HepG2 (cell line): ENCODE measurements around the gene AFF2. TPM values are rescaled to one million over a fixed set of nuclear protein-coding genes. Genes with fewer than 3 reads are reported as not detected.

Experiments used
- ATAC-seq: fragments of 200-7000 bp; cut with Tn5 transposase; 3 replicates; pipeline ENCODE4 v1.9.1; 2020; ENCODE audit warnings: mild to moderate bottlenecking, moderate library complexity
- BruUV-seq: library from RNA; stranded (reverse); fragments of 400-500 nt; replicated peaks from 2 replicates; lab custom pipeline; 2021; lab: Mats Ljungman, UMichigan
- CTCF ChIA-PET: fragments of 300-600 bp; formaldehyde crosslinking; extraction: SDS; loops from one replicate; lab custom pipeline; 2021; ENCODE audit warnings: low total read pairs, inconsistent platforms, low intra/inter-chr PET ratio; lab: Yijun Ruan, JAX
- POLR2A ChIA-PET: fragments of 350-600 bp; sonication (Branson Sonifier 250); formaldehyde crosslinking; loops from one replicate; lab custom pipeline; 2020; ENCODE audit warnings: antibody characterized with exemption, inconsistent platforms; lab: Yijun Ruan, JAX
- DNase-seq: peaks from one replicate; pipeline ENCODE4 v3.0.0-alpha.2; 2015; ENCODE audit warnings: low spot score
- FAIRE-seq: peaks from 3 replicates; lab custom pipeline; 2011; peaks lifted over from hg19 to GRCh38; lab: Jason Lieb, UNC
- H2AFZ ChIP-seq: one replicate; pipeline ENCODE4 v1.6.1; 2011; ENCODE audit warnings: low read length, inconsistent platforms
- H3K27ac ChIP-seq: fragments of 300-600 bp; 3 replicates; pipeline ENCODE4 v1.8.0; 2011; ENCODE audit warnings: mixed run types, mild to moderate bottlenecking, mixed read lengths, low read length, inconsistent platforms; ENCODE audit not compliant: insufficient read depth; ENCODE audit errors: extremely low read length
- H3K27me3 ChIP-seq, 2 experiments: fragments of 200-600 bp in 1 of 2; 2 replicates in 1 of 2; 3 replicates in 1 of 2; pipeline versions ENCODE4 v1.6.0 to v1.8.0; 2011; ENCODE audit warnings: low read length in 2 of 2, mild to moderate bottlenecking in 2 of 2, moderate library complexity in 2 of 2, inconsistent platforms in 1 of 2; ENCODE audit not compliant: insufficient read depth in 2 of 2, control insufficient read depth in 1 of 2
- H3K36me3 ChIP-seq, 2 experiments: fragments of 200-600 bp in 1 of 2; replicated peaks in 1 of 2; 2 replicates in 1 of 2; 3 replicates in 1 of 2; pipeline versions ENCODE4 v1.5.1 to v1.8.0; 2011; ENCODE audit warnings: low read length in 2 of 2, inconsistent platforms in 1 of 2; ENCODE audit not compliant: insufficient read depth in 2 of 2, control insufficient read depth in 1 of 2
- H3K4me1 ChIP-seq: 2 replicates; pipeline ENCODE4 v1.5.1; 2012; ENCODE audit warnings: low read length, inconsistent platforms; ENCODE audit not compliant: insufficient read depth
- H3K4me2 ChIP-seq: 2 replicates; pipeline ENCODE4 v1.6.0; 2011; ENCODE audit warnings: low read depth, low read length, inconsistent platforms
- H3K4me3 ChIP-seq, 3 experiments: fragments of 200-600 bp in 1 of 3; sonication (generic), shearing (Covaris generic) in 1 of 3; replicated peaks in 1 of 3; 2 replicates each; pipeline ENCODE4 v1.5.1; 2011 to 2016; ENCODE audit warnings: low read length in 3 of 3, inconsistent platforms in 2 of 3, low read depth in 2 of 3, mild to moderate bottlenecking in 2 of 3, control low read depth in 1 of 3, mixed read lengths in 1 of 3; ENCODE audit not compliant: insufficient read depth in 1 of 3
- H3K79me2 ChIP-seq: one replicate; pipeline ENCODE4 v1.6.1; 2011; ENCODE audit warnings: low read length, inconsistent platforms; ENCODE audit not compliant: insufficient read depth
- H3K9ac ChIP-seq: 2 replicates; pipeline ENCODE4 v1.6.0; 2011; ENCODE audit warnings: mild to moderate bottlenecking, low read depth, low read length, inconsistent platforms; ENCODE audit not compliant: insufficient read depth
- H3K9me3 ChIP-seq: 2 replicates; pipeline ENCODE4 v1.5.1; 2012; ENCODE audit warnings: mild to moderate bottlenecking, low read length
- H4K20me1 ChIP-seq: 2 replicates; pipeline ENCODE4 v1.6.0; 2011; ENCODE audit warnings: inconsistent platforms, mild to moderate bottlenecking, low read length, moderate library complexity; ENCODE audit not compliant: insufficient read depth
- FOXC1 ChIP-seq: sonication (generic); formaldehyde crosslinking; IDR thresholded peaks from 2 replicates; pipeline ENCODE4 v1.8.0; 2022; ENCODE audit warnings: mild to moderate bottlenecking, missing genetic modification reagents, borderline replicate concordance
- MLLT10 ChIP-seq: sonication (generic); formaldehyde crosslinking; IDR thresholded peaks from 2 replicates; pipeline ENCODE4 v1.4.0; 2020; ENCODE audit warnings: missing genetic modification reagents
- MXI1 ChIP-seq: IDR thresholded peaks from 3 replicates; pipeline ENCODE4 v1.6.1; 2012; ENCODE audit warnings: low read depth, low read length, inconsistent platforms, borderline replicate concordance
- NFKBIZ ChIP-seq: IDR thresholded peaks from 2 replicates; pipeline ENCODE4 v1.6.1; 2018; ENCODE audit warnings: missing genetic modification reagents, missing compliant biosample characterization
- PAF1 ChIP-seq: IDR thresholded peaks from 2 replicates; pipeline ENCODE4 v1.6.1; 2016; ENCODE audit warnings: missing genetic modification reagents, missing compliant biosample characterization
- ZEB1 ChIP-seq: IDR thresholded peaks from 2 replicates; pipeline ENCODE4 v1.6.1; 2012; ENCODE audit warnings: mild to moderate bottlenecking, low read depth, inconsistent platforms; ENCODE audit not compliant: insufficient replicate concordance
- ZFP36L1 ChIP-seq: sonication (generic); formaldehyde crosslinking; IDR thresholded peaks from 2 replicates; pipeline ENCODE4 v1.8.0; 2022; ENCODE audit warnings: mild to moderate bottlenecking, missing genetic modification reagents, moderate library complexity
- ZNF350 ChIP-seq: sonication (generic); formaldehyde crosslinking; IDR thresholded peaks from 2 replicates; pipeline ENCODE4 v1.4.0; 2020; ENCODE audit warnings: mild to moderate bottlenecking, low read depth, missing genetic modification reagents, borderline replicate concordance
- ZNF44 ChIP-seq: sonication (generic); formaldehyde crosslinking; IDR thresholded peaks from 2 replicates; pipeline ENCODE4 v1.5.1; 2020; ENCODE audit warnings: mild to moderate bottlenecking, missing genetic modification reagents
- ZNF879 ChIP-seq: sonication (generic); formaldehyde crosslinking; IDR thresholded peaks from 2 replicates; pipeline ENCODE4 v1.8.1; 2023; ENCODE audit warnings: missing genetic modification reagents
- ZSCAN30 ChIP-seq: sonication (generic); formaldehyde crosslinking; IDR thresholded peaks from 2 replicates; pipeline ENCODE4 v1.5.0; 2020; ENCODE audit warnings: mild to moderate bottlenecking, missing genetic modification reagents
- WGBS: methylation state at CpG from one replicate; pipeline ENCODE4 v1.1.6; 2017; ENCODE audit warnings: low lambda C conversion rate; 5-methylcytosine and 5-hydroxymethylcytosine counted together
- in situ Hi-C: cut with HindIII; loops from 2 replicates; pipeline ENCODE4 v1.10.0; 2017; ENCODE audit warnings: low pct_unique_long_range_greater_than_20kb; ENCODE audit not compliant: extremely low pct_ligation_motif_present
- intact Hi-C: fragments of 100-400 bp; cut with micrococcal nuclease; formaldehyde crosslinking; loops from one replicate; pipeline ENCODE4 v1.10.0; 2022; ENCODE audit not compliant: unreplicated experiment
- polyA plus RNA-seq, 8 experiments: library from polyadenylated mRNA; depleted of rRNA in 3 of 8; stranded (reverse) in 7 of 8; unstranded in 1 of 8; fragments of >200 nt; fragmentation: Illumina TruSeq in 4 of 8; extraction: Trizol in 4 of 8; gene quantifications; 2 replicates each; pipeline versions ENCODE4 v1.2.1 to v1.2.3, GENCODE V29; 2011 to 2016; ENCODE audit warnings: low read depth in 4 of 8, missing spikeins in 1 of 8, mixed read lengths in 1 of 8; ENCODE audit not compliant: insufficient read depth in 1 of 8
- total RNA-seq, 5 experiments: library from RNA; depleted of rRNA; stranded (reverse); fragments of >200 nt; fragmentation: Illumina TruSeq; extraction: Trizol; gene quantifications; 2 replicates each; pipeline ENCODE4 v1.2.3, GENCODE V29; 2016; ENCODE audit warnings: low read depth in 1 of 5
- TF ChIP-seq, protein P1 (sequence below): sonication (generic); formaldehyde crosslinking; IDR thresholded peaks from 2 replicates; pipeline ENCODE4 v1.8.0; 2022; ENCODE audit warnings: mild to moderate bottlenecking, missing genetic modification reagents, moderate library complexity
- TF ChIP-seq, protein P2 (sequence below): sonication (generic); formaldehyde crosslinking; IDR thresholded peaks from 2 replicates; pipeline ENCODE4 v1.5.1; 2020; ENCODE audit warnings: mild to moderate bottlenecking, missing genetic modification reagents, moderate library complexity

Gene AFF2
- total and polyA plus RNA-seq, 2 of the 13 experiments (the other 11 are each of a cell fraction or from before 2014, with no cell fraction given), result not detected

DNA sequence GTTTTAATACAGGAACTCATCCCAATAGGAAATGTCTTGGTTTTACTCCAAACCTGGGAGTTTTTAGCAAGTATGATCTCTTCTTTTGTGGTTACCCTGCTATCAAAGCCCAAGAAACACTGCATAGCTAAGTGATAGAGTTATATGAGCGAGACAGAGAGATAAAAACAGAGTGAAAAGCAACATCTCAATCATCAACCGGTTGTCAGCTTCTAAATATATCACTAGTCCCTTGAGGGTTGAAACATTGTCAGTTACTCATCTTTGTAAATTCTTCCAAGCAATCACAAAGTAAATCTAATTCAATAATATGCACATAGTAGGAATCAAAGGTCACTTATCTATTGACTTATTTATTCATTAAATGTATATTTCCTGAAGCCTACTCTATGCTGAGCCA is 520.7 kb downstream of the AFF2 start:
- no peaks in the 10 kb centered on the region for H3K27me3 ChIP-seq
- H3K27ac ChIP-seq, result no peak overlapping the region
- H3K79me2 ChIP-seq, result no peaks in the 10 kb centered on the region
- in situ Hi-C loops (no loop called here), intact Hi-C loops (no loop called here)
- 10% methylated on average over 2 of the region's 2 CpGs for WGBS
- no peak for DNase-seq
- H4K20me1 ChIP-seq, result no peaks in the 10 kb centered on the region
- H3K9ac ChIP-seq, result no peak overlapping the region
- BruUV-seq, result no TSS peak
- H3K4me1 ChIP-seq, result no peaks in the 10 kb centered on the region
- no peak for FAIRE-seq
- POLR2A ChIA-PET, result no interaction called here
- no peak for TF ChIP-seq ZNF44
- no peak for TF ChIP-seq FOXC1 (CRISPR knock-in tag)
- TF ChIP-seq, protein P1, sequence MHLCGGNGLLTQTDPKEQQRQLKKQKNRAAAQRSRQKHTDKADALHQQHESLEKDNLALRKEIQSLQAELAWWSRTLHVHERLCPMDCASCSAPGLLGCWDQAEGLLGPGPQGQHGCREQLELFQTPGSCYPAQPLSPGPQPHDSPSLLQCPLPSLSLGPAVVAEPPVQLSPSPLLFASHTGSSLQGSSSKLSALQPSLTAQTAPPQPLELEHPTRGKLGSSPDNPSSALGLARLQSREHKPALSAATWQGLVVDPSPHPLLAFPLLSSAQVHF (CRISPR knock-in tag), result no peak
- no peak for TF ChIP-seq ZNF350
- TF ChIP-seq NFKBIZ (CRISPR knock-in tag), result no peak
- no peak for TF ChIP-seq ZNF879 (CRISPR knock-in tag)
- TF ChIP-seq MLLT10 (CRISPR knock-in tag), result no peak
- TF ChIP-seq, all 625 proteins: peak for 0
- no peak for ATAC-seq
- CTCF ChIA-PET, result no interaction called here
- Histone ChIP-seq H3K9me3 (peaks cover 12% of the 10 kb centered on the region; the same call in 1 of the 2 replicates), H3K4me2 (no peak overlapping the region), H3K4me3 (no peak overlapping the region), H3K36me3 (no peaks in the 10 kb centered on the region), H2AFZ (no peak overlapping the region)

DNA sequence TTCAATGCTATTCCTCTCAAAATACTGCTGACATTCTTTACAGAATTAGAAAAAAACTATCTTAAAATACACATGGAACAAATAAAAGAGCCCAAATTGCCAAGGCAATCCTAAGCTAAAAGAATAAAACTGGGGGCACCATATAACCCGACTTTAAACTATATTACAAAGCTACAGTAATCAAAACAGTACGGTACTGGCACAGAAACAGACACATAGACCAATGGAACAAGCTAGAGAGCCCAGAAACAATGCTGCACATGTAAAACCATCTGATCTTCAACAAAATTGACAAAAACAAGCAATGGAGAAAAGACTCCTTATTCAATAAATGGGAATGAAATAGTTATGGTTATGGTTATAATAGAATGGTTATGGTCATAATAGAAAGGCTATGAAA is 522.1 kb downstream of the AFF2 start:
- BruUV-seq, result no TSS peak
- POLR2A ChIA-PET, result no interaction called here
- Histone ChIP-seq H3K27me3 (no peaks in the 10 kb centered on the region), H3K9ac (no peak overlapping the region), H4K20me1 (no peaks in the 10 kb centered on the region), H2AFZ (no peak overlapping the region), H3K36me3 (no peaks in the 10 kb centered on the region), H3K79me2 (no peaks in the 10 kb centered on the region), H3K27ac (no peak overlapping the region), H3K4me2 (no peak overlapping the region), H3K9me3 (peaks cover 12% of the 10 kb centered on the region; the same call in 1 of the 2 replicates), H3K4me1 (no peaks in the 10 kb centered on the region), H3K4me3 (no peak overlapping the region)
- WGBS, result 13% methylated on average over 2 of the region's 2 CpGs
- no peak for ATAC-seq
- intact Hi-C loops, result no loop called here
- in situ Hi-C loops, result no loop called here
- CTCF ChIA-PET, result no interaction called here
- no peak for FAIRE-seq
- no peak for DNase-seq
- TF ChIP-seq, protein P2, sequence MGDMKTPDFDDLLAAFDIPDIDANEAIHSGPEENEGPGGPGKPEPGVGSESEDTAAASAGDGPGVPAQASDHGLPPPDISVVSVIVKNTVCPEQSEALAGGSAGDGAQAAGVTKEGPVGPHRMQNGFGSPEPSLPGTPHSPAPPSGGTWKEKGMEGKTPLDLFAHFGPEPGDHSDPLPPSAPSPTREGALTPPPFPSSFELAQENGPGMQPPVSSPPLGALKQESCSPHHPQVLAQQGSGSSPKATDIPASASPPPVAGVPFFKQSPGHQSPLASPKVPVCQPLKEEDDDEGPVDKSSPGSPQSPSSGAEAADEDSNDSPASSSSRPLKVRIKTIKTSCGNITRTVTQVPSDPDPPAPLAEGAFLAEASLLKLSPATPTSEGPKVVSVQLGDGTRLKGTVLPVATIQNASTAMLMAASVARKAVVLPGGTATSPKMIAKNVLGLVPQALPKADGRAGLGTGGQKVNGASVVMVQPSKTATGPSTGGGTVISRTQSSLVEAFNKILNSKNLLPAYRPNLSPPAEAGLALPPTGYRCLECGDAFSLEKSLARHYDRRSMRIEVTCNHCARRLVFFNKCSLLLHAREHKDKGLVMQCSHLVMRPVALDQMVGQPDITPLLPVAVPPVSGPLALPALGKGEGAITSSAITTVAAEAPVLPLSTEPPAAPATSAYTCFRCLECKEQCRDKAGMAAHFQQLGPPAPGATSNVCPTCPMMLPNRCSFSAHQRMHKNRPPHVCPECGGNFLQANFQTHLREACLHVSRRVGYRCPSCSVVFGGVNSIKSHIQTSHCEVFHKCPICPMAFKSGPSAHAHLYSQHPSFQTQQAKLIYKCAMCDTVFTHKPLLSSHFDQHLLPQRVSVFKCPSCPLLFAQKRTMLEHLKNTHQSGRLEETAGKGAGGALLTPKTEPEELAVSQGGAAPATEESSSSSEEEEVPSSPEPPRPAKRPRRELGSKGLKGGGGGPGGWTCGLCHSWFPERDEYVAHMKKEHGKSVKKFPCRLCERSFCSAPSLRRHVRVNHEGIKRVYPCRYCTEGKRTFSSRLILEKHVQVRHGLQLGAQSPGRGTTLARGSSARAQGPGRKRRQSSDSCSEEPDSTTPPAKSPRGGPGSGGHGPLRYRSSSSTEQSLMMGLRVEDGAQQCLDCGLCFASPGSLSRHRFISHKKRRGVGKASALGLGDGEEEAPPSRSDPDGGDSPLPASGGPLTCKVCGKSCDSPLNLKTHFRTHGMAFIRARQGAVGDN (CRISPR knock-in tag), result no peak
- TF ChIP-seq ZFP36L1, result no peak
- no peak for TF ChIP-seq ZEB1
- TF ChIP-seq PAF1 (CRISPR knock-in tag), result no peak
- TF ChIP-seq MXI1, result no peak
- TF ChIP-seq ZSCAN30 (CRISPR knock-in tag), result no peak
